KOPT-K1 (cell line): ENCODE data around the gene THOP1.

Experiments
- H3K27ac ChIP-seq: fragments of 200-600 bp; sonication (generic); 2 replicates; pipeline ENCODE4 v1.5.1; 2016; ENCODE audit warnings: antibody characterized with exemption, mild to moderate bottlenecking, low read depth, low read length; ENCODE audit not compliant: poor library complexity, severe bottlenecking
- H3K36me3 ChIP-seq: fragments of 200-600 bp; sonication (generic); 2 replicates; pipeline ENCODE4 v1.5.1; 2017; ENCODE audit warnings: antibody characterized with exemption, mild to moderate bottlenecking, low read length, moderate library complexity; ENCODE audit not compliant: insufficient read depth
- H3K9me3 ChIP-seq: fragments of 200-600 bp; sonication (generic); 2 replicates; pipeline ENCODE4 v1.5.1; 2017; ENCODE audit warnings: antibody characterized with exemption, low read length, mild to moderate bottlenecking; ENCODE audit not compliant: insufficient read depth, poor library complexity, severe bottlenecking

THOP1 gene

GRCh38 chr19:2785244-2785997, at the start of gene THOP1:
THOP1 (plus strand) TSS chr19:2785503; CDS start chr19:2785663, 160 bp downstream.
- H3K9me3 ChIP-seq, result no peaks in the 10 kb centered on the region
- peak within 1 kb of the TSS; percentile 79 for H3K27ac ChIP-seq
- peaks cover 44% of the 10 kb centered on the region for H3K36me3 ChIP-seq

DNA sequence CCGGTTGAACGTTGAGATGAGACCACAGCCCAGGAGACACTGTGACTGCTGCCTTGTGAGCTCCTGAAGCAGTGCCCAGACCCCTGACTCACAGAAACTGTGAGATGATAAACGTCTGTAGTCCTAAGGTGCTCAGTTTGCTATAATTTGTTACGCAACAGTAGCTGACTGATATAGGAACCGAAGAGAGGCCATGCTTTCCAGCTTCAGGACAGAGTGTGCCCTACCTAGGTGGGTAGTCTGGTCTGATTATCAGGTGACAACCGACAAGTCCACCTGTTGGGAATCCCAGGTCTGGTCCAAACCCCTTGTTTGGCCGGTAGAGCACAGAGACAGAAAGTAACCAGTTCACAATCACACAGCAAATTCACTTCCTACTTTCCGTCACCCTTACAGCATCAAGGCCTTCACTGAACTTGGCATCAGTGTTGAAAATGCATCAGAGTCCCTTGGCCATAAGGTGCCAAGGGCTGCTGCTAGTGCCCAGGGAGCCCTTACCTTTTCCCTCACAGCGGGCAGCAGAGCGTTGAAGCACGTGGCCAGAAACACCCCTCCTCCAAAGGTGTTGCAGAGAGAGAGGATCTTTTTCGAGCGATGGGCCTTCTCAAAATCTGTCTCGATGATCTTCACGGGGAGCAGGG, 48.6 kb upstream of the THOP1 start:
- peaks cover 56% of the 10 kb centered on the region for H3K36me3 ChIP-seq
- no peak overlapping the region for H3K27ac ChIP-seq
- no peaks in the 10 kb centered on the region for H3K9me3 ChIP-seq

- Histone ChIP-seq H3K36me3 (peaks cover 27% of the 10 kb centered on the region), H3K27ac (peak within 1 kb of the TSS; percentile 64), H3K9me3 (no peaks in the 10 kb centered on the region)
Observed at GRCh38 chr19:2739602-2740313, 45.5 kb upstream of the THOP1 start, which contains the start of gene SLC39A3. SLC39A3 (minus strand) TSS chr19:2740017; CDS start chr19:2737257, 2,760 bp downstream.

- Histone ChIP-seq H3K9me3 (no peaks in the 10 kb centered on the region), H3K36me3 (peaks cover 21% of the 10 kb centered on the region), H3K27ac (no peak overlapping the region)
Observed at GRCh38 chr19:2740314-2740656, 45.0 kb upstream of the THOP1 start.

- Histone ChIP-seq H3K36me3 (no peaks in the 10 kb centered on the region), H3K27ac (no peak overlapping the region), H3K9me3 (no peaks in the 10 kb centered on the region)
Observed at GRCh38 chr19:2743099-2743498, 42.2 kb upstream of the THOP1 start.

DNA sequence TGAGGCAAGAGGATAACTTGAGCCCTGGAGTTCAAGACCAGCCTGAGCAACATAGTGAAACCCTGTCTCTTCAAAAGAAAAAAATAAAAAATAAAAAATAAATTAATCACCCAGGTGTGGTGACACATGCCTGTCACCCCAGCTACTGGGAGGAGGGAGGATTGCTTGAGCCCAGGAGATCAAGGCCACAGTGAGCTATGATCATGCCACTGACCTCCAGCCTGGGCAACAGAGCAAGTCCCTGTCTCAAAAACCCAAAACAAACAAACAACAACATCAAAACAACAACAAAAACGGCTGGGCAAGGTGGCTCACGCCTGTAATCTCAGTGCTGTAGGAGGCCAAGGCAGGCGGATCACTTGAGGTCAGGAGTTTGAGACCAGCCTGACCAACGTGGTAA, 41.2 kb upstream of the THOP1 start:
- no peaks in the 10 kb centered on the region for H3K36me3 ChIP-seq
- H3K27ac ChIP-seq, result no peak overlapping the region
- H3K9me3 ChIP-seq, result no peaks in the 10 kb centered on the region

- no peaks in the 10 kb centered on the region for H3K9me3 ChIP-seq
- H3K36me3 ChIP-seq, result no peaks in the 10 kb centered on the region
- H3K27ac ChIP-seq, result no peak overlapping the region
Observed at GRCh38 chr19:2747349-2747748, 38.0 kb upstream of the THOP1 start.

- no peak overlapping the region for H3K27ac ChIP-seq
- H3K9me3 ChIP-seq, result no peaks in the 10 kb centered on the region
- peaks cover 34% of the 10 kb centered on the region for H3K36me3 ChIP-seq
Observed at GRCh38 chr19:2750808-2751437, 34.4 kb upstream of the THOP1 start.

- Histone ChIP-seq H3K9me3 (no peaks in the 10 kb centered on the region), H3K36me3 (peaks cover 38% of the 10 kb centered on the region), H3K27ac (no peak overlapping the region)
Observed at GRCh38 chr19:2751438-2751830, 33.9 kb upstream of the THOP1 start.

GRCh38 chr19:2754659-2755447, 30.4 kb upstream of the THOP1 start:
- no peak overlapping the region for H3K27ac ChIP-seq
- H3K9me3 ChIP-seq, result no peaks in the 10 kb centered on the region
- peaks cover 71% of the 10 kb centered on the region for H3K36me3 ChIP-seq

DNA sequence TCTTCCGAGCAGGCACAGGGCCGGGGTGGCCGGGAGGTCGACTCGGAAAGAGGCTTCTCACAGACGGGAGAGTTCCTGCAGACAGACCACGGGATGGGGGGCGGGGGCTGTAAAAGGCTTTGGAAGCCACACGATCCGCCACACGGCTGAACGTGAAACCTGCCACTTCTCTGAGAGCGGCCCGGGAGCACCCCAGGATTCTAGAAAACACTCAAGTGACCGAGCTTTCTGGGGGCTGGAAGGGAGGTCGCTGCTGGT, 29.9 kb upstream of the THOP1 start:
- Histone ChIP-seq H3K36me3 (peaks cover 76% of the 10 kb centered on the region), H3K9me3 (no peaks in the 10 kb centered on the region), H3K27ac (no peak overlapping the region)

GRCh38 chr19:2755811-2756210, 29.5 kb upstream of the THOP1 start:
- H3K36me3 ChIP-seq, result peaks cover 80% of the 10 kb centered on the region
- H3K9me3 ChIP-seq, result no peaks in the 10 kb centered on the region
- no peak overlapping the region for H3K27ac ChIP-seq

- Histone ChIP-seq H3K36me3 (peaks cover 87% of the 10 kb centered on the region), H3K27ac (no peak overlapping the region)
Observed at GRCh38 chr19:2756477-2756876, 28.8 kb upstream of the THOP1 start.

DNA sequence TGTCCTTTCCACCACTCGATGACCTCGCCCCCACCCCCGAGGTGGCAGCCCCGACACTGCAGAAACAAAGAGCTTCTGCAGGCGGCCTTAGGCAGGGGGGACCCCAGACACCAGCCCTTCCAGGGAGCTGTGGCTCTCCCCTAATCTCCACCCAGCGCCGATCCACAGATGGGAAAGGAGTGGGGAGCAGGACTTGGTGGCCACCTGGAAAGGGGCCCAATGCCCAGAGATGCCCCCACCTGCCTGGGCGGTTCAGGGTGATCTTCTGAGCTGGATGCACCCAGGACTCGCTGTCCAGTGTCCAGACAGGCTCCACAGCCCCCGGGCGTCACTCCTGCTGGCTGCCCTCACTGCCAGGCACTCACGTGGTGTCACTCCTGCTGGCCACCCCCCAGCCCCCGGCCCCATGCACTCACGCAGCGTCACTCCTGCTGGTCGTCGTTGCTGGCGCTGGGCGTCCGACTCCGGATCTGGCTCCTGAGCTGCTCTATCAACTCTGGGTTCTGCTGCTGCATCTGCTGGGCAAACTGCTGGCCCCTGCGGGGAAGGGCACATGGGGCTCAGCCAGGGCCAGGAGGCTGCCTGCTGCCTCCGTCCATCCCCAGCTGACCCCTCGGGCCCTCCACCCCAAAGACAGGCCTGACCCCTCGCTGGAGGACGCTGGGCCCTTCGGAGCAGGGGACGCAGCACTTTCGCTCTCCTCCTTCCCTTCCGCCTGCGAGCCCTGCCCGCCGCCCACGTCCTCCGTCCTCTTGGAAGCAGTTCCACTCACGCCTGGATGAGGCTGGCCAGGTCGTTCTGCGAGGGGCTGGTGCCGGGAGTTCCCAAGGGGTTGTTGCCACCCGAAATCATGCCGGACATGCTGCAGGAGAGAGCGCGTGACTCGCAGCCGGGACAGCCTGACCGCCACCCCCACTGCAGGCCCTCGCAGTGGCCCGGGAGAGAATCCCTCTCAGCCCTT, 28.1 kb upstream of the THOP1 start:
- peaks cover 92% of the 10 kb centered on the region for H3K36me3 ChIP-seq
- no peaks in the 10 kb centered on the region for H3K9me3 ChIP-seq
- H3K27ac ChIP-seq, result no peak overlapping the region

More at GRCh38 chr19:2756477-2756876, 28.8 kb upstream of the THOP1 start:
- H3K9me3 ChIP-seq, result no peaks in the 10 kb centered on the region
